Ovary (tissue), 3 donors: ENCODE measurements around the gene PRKAB1.

ENCODE experiments used
- CTCF ChIP-seq, 3 donors: fragments of 450-650 bp in 2 of 3; fragments of 200-600 bp in 1 of 3; IDR thresholded peaks; one replicate each; pipeline versions ENCODE4 v1.5.1 to v1.8.0; 2016 to 2022; ENCODE audit warnings: antibody characterized with exemption in 3 of 3, mild to moderate bottlenecking in 1 of 3
- POLR2A ChIP-seq: fragments of 450-650 bp; IDR thresholded peaks from one replicate; pipeline ENCODE4 v1.6.1; 2017; ENCODE audit warnings: antibody characterized with exemption, mild to moderate bottlenecking, moderate library complexity
- donor health status: DM: no; HTN: no; CAD: no.

DNA sequence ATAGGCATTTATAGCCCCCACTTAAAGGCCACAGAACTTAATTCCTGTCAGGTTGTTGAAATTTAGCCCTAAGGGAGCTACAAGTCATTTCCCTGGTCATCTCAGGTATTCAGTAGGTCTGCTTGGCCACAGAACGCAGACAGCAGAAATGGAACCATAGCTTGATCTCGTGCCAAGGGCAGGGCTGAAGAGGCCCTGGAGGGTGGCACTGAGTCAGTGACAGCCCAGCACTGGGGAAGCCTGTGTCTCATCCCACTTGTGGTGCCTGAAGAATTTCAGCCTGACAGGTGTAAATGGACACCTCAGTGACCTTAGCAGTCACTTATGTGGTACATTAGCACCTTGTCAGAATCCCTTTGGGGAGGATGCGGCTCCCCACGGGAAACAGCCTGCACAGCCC, 6.6 kb downstream of the PRKAB1 start:
- TF ChIP-seq CTCF (IDR thresholded peaks at IDR 0.05): no peak
- TF ChIP-seq POLR2A: no peak
